Memory B cell (primary cell): Measurements from ENCODE around the gene KSR1.
"Not testable (repeated sequence)": the region's sequence is repeated elsewhere in the genome, so short reads cannot be mapped to it uniquely, and the experiment has no call there.

Experiments used
- ATAC-seq: fragments of 150-1000 bp; cut with Tn5 transposase; 2 replicates; pipeline ENCODE4 v1.10.0; 2021; ENCODE audit warnings: low read depth, mild to moderate bottlenecking, moderate library complexity
- DNase-seq, 2 donors: peaks; one replicate each; pipeline ENCODE4 v3.0.0; 2022; ENCODE audit warnings: low spot score in 2 of 2
- H3K27ac Mint-ChIP-seq: one replicate; pipeline ENCODE4 v1.8.0; 2022; ENCODE audit warnings: mild to moderate bottlenecking, moderate library complexity, mixed read lengths
- H3K27me3 Mint-ChIP-seq: one replicate; pipeline ENCODE4 v1.8.0; 2022; ENCODE audit warnings: mixed read lengths
- H3K36me3 Mint-ChIP-seq: one replicate; pipeline ENCODE4 v1.8.0; 2022; ENCODE audit warnings: mild to moderate bottlenecking, mixed read lengths
- H3K4me1 Mint-ChIP-seq: one replicate; pipeline ENCODE4 v1.8.0; 2022; ENCODE audit warnings: mixed read lengths
- H3K4me3 Mint-ChIP-seq: one replicate; pipeline ENCODE4 v1.8.0; 2022; ENCODE audit warnings: mild to moderate bottlenecking, moderate library complexity, mixed read lengths
- H3K9me3 Mint-ChIP-seq: one replicate; pipeline ENCODE4 v1.8.0; 2022; ENCODE audit warnings: mixed read lengths

Gene KSR1

DNA sequence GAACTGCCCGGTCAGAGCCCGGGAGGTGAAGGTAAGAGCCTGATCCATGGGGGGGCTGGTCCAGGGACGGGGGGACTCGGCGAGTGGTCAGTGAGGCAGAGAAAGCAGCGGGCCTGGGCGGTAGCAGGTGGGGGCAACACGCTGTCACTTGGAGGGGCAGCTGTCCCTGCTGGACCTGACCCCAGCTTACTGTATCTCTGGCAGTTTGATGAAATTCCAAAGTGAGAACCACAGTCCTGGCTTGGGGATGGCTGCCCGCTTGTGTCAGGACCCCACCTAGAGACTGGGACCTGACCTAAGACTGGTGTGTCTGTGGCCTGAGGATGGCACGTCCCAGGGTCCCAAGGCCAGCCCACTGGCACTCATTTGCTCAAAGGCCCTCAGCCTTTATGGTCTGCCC, 35.1 kb upstream of the KSR1 start:
- Mint-ChIP-seq H3K27me3 (peaks cover 2% of the 10 kb centered on the region), H3K4me3 (no peak overlapping the region), H3K27ac (no peak overlapping the region), H3K4me1 (no peaks in the 10 kb centered on the region), H3K9me3 (no peaks in the 10 kb centered on the region), H3K36me3 (no peaks in the 10 kb centered on the region)
- no peak for ATAC-seq
- no peak for DNase-seq

DNA sequence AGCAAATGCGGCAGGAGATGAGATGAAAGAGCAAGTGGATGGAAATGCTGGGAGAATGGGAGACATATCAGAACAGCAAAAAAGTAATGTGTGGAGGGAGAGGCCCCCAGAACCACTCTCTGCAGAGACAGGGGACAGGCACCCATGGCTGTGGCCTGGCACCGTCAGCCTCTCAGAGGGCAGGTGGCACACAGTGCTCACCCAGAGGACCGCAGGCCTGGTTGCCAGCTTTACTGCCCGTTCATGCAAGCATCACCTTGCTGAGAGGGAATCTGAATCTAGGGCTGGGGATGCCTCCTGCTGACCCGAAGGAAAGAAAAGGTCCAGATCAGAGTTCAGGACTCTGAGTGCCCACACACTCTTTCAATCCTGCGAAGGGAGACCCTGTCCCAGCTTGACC, 34.6 kb upstream of the KSR1 start:
- not testable (repeated sequence) for ATAC-seq, H3K36me3 Mint-ChIP-seq, H3K27me3 Mint-ChIP-seq, H3K9me3 Mint-ChIP-seq, H3K4me1 Mint-ChIP-seq, H3K27ac Mint-ChIP-seq, DNase-seq, H3K4me3 Mint-ChIP-seq

DNA sequence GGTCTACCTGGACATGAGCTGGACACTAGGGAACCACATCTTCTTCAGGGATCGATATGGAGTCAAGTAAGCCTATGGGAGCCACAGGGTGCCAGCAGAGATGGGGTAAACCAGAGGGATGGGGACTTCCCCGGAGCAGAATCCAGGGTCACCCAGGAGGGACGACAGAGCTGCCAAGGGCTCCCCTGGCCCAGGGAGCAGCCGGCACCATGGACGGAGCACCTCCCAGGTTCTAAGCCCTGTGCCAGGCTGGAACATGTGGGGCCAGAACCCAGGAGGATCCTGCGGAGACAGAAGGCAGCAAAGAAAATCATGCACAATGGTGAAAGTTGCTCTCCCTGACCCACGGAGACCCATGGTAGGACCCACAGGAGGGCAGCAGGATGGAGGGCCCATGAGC, 33.6 kb upstream of the KSR1 start:
- H3K9me3 Mint-ChIP-seq, result no peaks in the 10 kb centered on the region
- no peak overlapping the region for H3K4me3 Mint-ChIP-seq
- no peak for ATAC-seq
- H3K36me3 Mint-ChIP-seq, result no peaks in the 10 kb centered on the region
- H3K4me1 Mint-ChIP-seq, result no peaks in the 10 kb centered on the region
- no peak for DNase-seq
- H3K27me3 Mint-ChIP-seq, result peaks cover 2% of the 10 kb centered on the region
- H3K27ac Mint-ChIP-seq, result no peak overlapping the region

DNA sequence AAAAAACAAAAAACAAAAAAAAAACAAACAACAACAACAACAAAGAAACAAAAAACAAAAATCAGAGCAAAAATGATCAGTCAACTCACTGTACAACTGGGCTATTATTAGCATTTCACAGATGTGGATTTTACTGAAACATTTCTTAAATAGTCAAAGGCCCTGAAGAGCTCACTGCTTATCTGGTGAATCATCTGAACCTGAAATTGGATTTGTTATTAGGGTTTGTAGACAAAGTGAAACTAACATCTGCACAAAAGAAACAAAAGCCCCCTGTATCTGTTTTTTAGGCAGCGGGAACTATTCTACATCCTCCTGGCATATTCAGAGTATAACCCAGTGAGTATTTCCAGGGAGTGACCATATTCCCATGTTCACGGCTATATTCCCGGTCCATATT, 32.6 kb upstream of the KSR1 start:
- H3K4me3 Mint-ChIP-seq, result no peak overlapping the region
- no peak overlapping the region for H3K27ac Mint-ChIP-seq
- ATAC-seq (no peak), DNase-seq (no peak)
- H3K27me3 Mint-ChIP-seq, result peaks cover 2% of the 10 kb centered on the region
- no peaks in the 10 kb centered on the region for H3K4me1 Mint-ChIP-seq
- no peaks in the 10 kb centered on the region for H3K36me3 Mint-ChIP-seq
- H3K9me3 Mint-ChIP-seq, result no peaks in the 10 kb centered on the region

DNA sequence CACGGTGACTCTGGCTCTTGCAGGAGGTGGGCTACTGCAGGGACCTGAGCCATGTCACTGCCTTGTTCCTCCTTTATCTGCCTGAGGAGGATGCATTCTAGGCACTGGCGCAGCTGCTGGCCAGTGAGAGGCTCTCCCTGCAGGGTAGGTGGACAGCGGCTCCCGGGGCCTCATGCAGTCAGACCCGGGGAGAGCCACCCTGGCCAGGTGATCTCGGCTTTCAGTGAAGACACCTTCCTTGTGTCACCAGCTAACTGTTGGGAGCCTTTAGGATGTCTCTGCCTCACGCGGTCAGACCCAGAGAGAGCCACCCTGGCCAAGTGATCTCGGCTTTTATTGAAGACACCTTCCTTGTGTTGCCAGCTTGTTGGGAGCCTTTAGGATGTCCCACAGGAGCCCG, 31.7 kb upstream of the KSR1 start:
- H3K4me3 Mint-ChIP-seq, result no peak overlapping the region

DNA sequence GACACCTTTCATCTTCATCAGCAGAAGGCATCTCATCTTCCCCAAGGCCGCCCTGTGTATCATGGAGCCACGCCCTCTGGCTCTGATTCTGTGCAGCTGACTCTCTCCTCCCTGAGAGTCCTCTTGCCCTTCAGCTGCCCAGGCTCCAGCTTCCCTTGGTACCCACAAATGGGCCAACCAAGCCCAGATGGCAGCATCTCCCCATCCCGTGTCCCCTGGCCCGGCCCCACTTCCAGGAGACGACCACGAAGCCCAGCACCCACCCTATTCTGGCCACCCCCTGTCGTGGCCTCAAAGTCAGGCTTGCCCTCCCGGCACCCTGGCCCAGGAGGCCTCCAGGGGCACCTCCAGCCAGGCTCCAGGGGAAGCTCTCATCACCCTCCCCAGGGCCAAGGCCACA, 31.3 kb upstream of the KSR1 start:
- no peak for ATAC-seq
- DNase-seq, result no peak
- no peaks in the 10 kb centered on the region for H3K4me1 Mint-ChIP-seq
- no peaks in the 10 kb centered on the region for H3K36me3 Mint-ChIP-seq
- H3K9me3 Mint-ChIP-seq, result no peaks in the 10 kb centered on the region
- no peak overlapping the region for H3K27ac Mint-ChIP-seq
- H3K27me3 Mint-ChIP-seq, result peaks cover 2% of the 10 kb centered on the region
- H3K4me3 Mint-ChIP-seq, result no peak overlapping the region

More for the DNA sequence above, 31.7 kb upstream of the KSR1 start:
- no peaks in the 10 kb centered on the region for H3K9me3 Mint-ChIP-seq
- DNase-seq (no peak), ATAC-seq (no peak)
- no peak overlapping the region for H3K27ac Mint-ChIP-seq
- no peaks in the 10 kb centered on the region for H3K4me1 Mint-ChIP-seq
- H3K27me3 Mint-ChIP-seq, result peaks cover 2% of the 10 kb centered on the region
- H3K36me3 Mint-ChIP-seq, result no peaks in the 10 kb centered on the region

DNA sequence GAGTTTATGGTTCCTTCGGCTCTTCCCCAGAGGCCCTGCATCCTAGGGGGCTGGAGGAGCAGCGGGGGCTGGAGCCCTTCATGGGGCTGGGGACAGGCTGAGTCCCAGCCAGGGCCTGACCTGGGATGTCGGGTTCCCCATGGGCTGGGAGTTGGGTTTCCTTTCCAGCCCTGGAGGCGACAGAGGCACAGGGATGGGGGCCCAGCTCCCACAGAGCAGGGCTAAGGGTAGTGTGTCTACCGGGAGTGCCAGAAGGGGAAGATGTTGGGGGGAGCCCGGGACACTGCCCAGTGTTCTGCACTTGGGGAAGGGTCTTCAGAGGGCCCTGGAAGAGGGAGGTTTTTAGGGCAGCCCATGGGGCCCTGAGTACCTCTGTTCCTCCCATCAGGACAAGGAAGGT, 30.7 kb upstream of the KSR1 start:
- not testable (repeated sequence) for H3K4me3 Mint-ChIP-seq, H3K27ac Mint-ChIP-seq, DNase-seq, H3K9me3 Mint-ChIP-seq, ATAC-seq, H3K4me1 Mint-ChIP-seq, H3K27me3 Mint-ChIP-seq, H3K36me3 Mint-ChIP-seq

DNA sequence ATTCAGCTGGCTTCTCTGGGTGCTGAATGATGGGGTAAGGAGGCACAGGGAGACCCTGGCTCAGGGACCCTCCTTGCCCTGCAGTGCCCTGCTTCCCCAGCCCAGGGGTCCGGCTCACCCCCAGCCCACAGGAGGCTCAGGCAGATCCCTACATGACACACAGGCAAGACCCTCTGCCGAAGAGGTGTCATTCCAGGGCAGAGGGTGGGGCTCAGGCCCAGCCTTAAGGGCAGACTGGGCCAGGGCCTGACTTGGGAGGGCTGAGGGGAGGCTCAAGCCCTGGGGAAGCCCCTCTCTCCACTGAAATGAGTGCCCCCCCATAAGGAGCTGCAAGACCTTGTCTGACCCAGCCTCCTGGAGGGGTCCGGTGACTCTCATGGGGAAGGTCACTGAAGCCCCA, 30.3 kb upstream of the KSR1 start:
- Mint-ChIP-seq H3K27ac (no peak overlapping the region), H3K4me3 (no peak overlapping the region), H3K4me1 (no peaks in the 10 kb centered on the region), H3K9me3 (no peaks in the 10 kb centered on the region), H3K27me3 (no peaks in the 10 kb centered on the region), H3K36me3 (no peaks in the 10 kb centered on the region)
- ATAC-seq, result no peak
- DNase-seq, result no peak

DNA sequence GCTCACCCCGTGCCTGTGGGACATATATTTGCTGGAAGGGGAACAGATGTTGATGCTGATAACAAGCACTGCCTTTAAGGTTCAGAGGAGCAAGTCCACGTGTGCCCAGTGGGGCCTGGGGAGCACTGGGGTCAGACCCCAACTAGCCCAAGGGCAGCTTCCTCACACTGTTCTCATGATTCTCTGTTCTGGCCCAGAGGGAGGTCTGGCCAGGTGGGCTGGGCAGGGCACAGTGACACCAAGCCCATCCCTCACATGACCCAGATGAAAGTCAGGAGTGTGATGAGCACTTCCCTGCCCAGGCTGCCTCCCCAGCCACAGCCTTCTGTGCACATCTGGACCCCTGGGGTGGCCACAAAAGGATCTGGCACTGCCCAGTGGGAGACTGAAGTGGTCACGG, 29.8 kb upstream of the KSR1 start:
- DNase-seq, H3K36me3 Mint-ChIP-seq, H3K27ac Mint-ChIP-seq, H3K4me1 Mint-ChIP-seq, H3K9me3 Mint-ChIP-seq, ATAC-seq, H3K27me3 Mint-ChIP-seq, H3K4me3 Mint-ChIP-seq: not testable (repeated sequence)

DNA sequence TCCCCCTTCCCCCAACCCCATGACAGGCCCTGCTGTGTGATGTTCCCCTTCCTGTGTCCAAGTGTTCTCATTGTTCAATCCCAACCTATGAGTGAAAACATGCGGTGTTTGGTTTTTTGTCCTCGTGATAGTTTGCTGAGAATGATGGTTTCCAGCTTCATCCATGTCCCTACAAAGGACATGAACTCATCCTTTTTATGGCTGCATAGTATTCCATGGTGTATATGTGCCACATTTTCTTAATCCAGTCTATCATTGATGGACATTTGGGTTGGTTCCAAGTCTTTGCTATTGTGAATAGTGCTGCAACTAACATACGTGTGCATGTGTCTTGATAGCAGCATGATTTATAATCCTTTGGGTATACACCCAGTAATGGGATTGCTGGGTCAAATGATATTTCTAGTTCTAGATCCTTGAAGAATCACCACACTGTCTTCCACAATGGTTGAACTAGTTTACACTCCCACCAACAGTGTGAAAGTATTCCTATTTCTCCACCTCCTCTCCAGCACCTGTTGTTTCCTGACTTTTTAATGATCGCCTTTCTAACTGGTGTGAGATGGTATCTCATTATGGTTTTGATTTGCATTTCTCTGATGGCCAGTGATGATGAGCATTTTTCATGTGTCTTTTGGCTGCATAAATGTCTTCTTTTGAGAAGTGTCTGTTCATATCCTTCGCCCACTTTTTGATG, 28.9 kb upstream of the KSR1 start:
- not testable (repeated sequence) for H3K4me3 Mint-ChIP-seq, DNase-seq, H3K27ac Mint-ChIP-seq, H3K36me3 Mint-ChIP-seq, H3K9me3 Mint-ChIP-seq, H3K4me1 Mint-ChIP-seq, ATAC-seq, H3K27me3 Mint-ChIP-seq

DNA sequence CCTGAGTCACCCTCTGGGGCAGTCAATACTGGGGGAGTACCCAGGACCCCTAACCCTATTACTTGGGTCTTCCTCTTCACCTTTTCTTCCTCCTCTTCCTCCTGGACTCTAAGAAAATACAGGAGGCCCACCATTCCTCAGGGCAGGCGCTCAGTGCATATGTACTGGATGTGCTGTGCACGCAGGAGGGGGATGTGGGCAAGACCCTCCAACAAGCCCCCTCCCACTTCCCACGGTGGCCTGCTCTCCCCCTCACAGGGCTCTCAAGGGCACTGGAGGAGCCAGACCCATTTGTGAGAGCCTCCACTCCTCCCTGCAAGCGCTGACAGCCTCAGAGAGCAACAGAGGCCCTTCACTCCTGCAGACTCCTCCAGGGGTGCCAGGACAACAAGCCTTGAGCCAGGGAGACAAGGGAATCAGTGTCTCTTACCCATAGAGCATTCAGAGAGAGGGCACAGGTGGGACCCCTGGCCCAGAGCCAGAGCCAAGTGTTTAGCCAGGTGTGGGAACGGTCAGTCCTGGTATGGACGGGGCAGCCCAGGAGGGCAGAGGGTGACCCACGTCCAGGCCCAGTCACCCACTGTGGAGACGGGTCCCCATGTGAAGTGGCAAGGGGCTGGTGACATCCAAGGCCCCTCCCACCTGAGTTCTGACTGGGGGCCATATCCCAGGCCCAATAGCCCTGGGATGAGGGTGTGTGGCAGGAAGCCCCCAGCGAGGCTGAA, 27.3 kb upstream of the KSR1 start:
- Mint-ChIP-seq H3K36me3 (no peaks in the 10 kb centered on the region), H3K27me3 (no peaks in the 10 kb centered on the region), H3K27ac (no peak overlapping the region)

DNA sequence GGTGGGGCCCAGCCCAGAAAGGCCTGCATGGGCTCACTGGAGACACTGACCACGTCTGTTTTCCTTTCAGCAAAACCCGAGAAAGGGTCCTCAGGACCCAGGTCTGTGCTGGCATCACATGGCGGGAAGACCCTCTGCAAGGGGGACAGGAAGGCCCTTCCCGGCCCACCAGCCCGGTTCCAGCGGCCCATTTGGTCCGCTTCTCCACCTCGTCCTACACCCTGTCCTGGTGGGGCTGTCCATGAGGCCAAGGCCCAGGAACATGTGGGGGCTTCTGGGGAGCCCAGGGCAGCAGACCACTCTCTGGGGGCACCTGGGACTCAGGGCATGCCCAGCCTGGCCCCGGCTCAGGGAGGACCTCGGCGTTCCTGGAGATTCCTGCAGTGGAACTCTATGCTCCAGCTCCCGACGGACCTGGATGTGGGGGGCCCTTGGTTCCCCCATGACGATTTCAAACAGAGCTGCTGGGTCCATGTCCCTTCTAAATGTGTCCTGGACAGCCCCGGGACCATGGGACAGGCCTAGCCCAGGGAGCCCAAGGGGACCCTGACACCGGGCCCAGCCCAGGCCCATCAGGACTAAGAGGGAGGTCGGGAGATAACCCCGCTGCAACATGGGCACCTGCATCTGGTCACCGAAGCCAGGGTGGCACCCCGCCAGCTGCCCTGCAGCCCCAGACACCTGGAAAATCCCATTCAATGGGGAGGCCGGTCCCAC, 26.4 kb upstream of the KSR1 start:
- DNase-seq (no peak), ATAC-seq (no peak)
- Mint-ChIP-seq H3K36me3 (no peaks in the 10 kb centered on the region), H3K27ac (no peak overlapping the region), H3K9me3 (no peaks in the 10 kb centered on the region), H3K27me3 (peaks cover 2% of the 10 kb centered on the region), H3K4me3 (no peak overlapping the region), H3K4me1 (no peaks in the 10 kb centered on the region)

More for the DNA sequence above, 27.3 kb upstream of the KSR1 start:
- H3K9me3 Mint-ChIP-seq, result no peaks in the 10 kb centered on the region
- ATAC-seq, result no peak
- DNase-seq, result no peak
- no peaks in the 10 kb centered on the region for H3K4me1 Mint-ChIP-seq
- H3K4me3 Mint-ChIP-seq, result no peak overlapping the region

DNA sequence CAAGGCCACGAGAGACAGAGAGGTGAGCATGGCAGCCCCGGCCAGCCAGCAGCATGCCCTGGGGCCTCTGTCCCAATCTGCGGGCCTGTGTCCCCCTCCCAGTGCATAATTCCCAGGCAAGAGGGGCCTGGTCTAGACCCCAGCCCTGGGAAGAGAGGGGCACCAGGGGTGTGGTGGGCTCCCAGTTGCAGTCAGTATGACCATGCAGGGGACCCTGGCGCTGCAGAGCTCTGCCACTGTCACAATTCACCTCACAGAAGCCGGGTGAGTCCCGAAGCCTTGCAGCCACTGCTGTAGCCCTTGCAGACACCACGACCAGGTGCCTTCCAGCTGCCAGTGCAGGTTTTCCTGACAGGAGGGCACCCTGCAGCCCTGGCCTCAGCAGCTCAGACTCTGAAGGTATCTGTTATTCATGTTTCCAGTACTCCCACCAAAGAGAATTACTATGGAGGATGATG, 25.8 kb upstream of the KSR1 start:
- ATAC-seq, result no peak
- H3K27me3 Mint-ChIP-seq, result peaks cover 2% of the 10 kb centered on the region
- no peak for DNase-seq
- no peaks in the 10 kb centered on the region for H3K36me3 Mint-ChIP-seq
- no peak overlapping the region for H3K27ac Mint-ChIP-seq
- H3K4me1 Mint-ChIP-seq, result no peaks in the 10 kb centered on the region
- H3K4me3 Mint-ChIP-seq, result no peak overlapping the region
- no peaks in the 10 kb centered on the region for H3K9me3 Mint-ChIP-seq

DNA sequence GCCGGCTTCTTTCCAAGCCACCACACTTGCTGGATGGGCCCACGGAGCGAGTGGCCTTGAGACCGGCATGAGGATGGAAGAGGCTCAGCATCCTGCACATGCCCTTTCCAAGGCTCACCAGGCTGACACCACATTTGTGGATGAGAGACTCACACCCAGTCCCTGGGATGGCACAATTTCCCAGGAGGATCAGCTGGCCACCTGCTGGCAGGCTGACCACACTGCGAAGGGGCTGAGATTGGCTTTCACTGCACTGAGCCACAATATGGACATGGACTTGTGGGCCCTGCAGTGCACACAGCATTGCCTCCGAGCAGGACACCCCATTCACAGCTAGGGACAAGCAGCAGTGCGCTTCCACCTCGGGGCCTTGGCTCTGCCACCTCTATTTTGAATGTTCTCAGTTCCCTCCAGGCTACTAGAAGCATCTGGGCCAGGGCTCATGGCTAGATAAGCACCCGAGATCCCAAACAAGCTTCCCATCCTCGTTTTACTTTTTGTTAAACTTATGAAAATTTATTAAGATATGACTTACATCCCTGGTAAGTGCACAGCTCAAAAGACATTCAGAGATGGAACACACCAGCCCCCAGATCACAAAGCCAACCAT, 25.3 kb upstream of the KSR1 start:
- Mint-ChIP-seq H3K36me3 (no peaks in the 10 kb centered on the region), H3K4me1 (no peaks in the 10 kb centered on the region), H3K9me3 (no peaks in the 10 kb centered on the region), H3K4me3 (no peak overlapping the region), H3K27me3 (peaks cover 2% of the 10 kb centered on the region), H3K27ac (no peak overlapping the region)
- no peak for ATAC-seq
- DNase-seq, result no peak
